Iris pigment epithelial cell (primary cell): Measurements from ENCODE around the gene AAK1.
"Not testable (repeated sequence)": the region's sequence is repeated elsewhere in the genome, so short reads cannot be mapped to it uniquely, and the experiment has no call there.

ENCODE experiments used
- DNase-seq: peaks from one replicate; pipeline ENCODE4 v3.0.0-alpha.2; 2011; ENCODE audit warnings: low read depth

The AAK1 gene

GRCh38 chr2:69600425-69600824, 43.1 kb downstream of the AAK1 start:
- DNase-seq, result no peak

- no peak for DNase-seq
Observed at GRCh38 chr2:69597843-69598610, 45.5 kb downstream of the AAK1 start.

GRCh38 chr2:69597105-69597504, 46.4 kb downstream of the AAK1 start:
- no peak for DNase-seq

- peak; percentile 88 for DNase-seq
Observed at GRCh38 chr2:69594341-69594740, 49.2 kb downstream of the AAK1 start.

GRCh38 chr2:69592511-69592910, 51.0 kb downstream of the AAK1 start:
- DNase-seq, result no peak

GRCh38 chr2:69589973-69590652, 53.4 kb downstream of the AAK1 start:
- DNase-seq, result peak; percentile 86

GRCh38 chr2:69588945-69589344, 54.6 kb downstream of the AAK1 start:
- DNase-seq, result no peak

GRCh38 chr2:69588403-69588802, 55.1 kb downstream of the AAK1 start:
- no peak for DNase-seq

- DNase-seq, result no peak
Observed at GRCh38 chr2:69585855-69586555, 57.5 kb downstream of the AAK1 start.

- DNase-seq, result no peak
Observed at GRCh38 chr2:69584127-69584889, 59.2 kb downstream of the AAK1 start.

- no peak for DNase-seq
Observed at GRCh38 chr2:69583321-69583833, 60.2 kb downstream of the AAK1 start.

GRCh38 chr2:69582582-69583176, 60.9 kb downstream of the AAK1 start:
- peak; percentile 47 for DNase-seq

- peak; percentile 52 for DNase-seq
Observed at GRCh38 chr2:69581774-69582581, 61.6 kb downstream of the AAK1 start.

- DNase-seq, result no peak
Observed at GRCh38 chr2:69580486-69580885, 63.1 kb downstream of the AAK1 start.

GRCh38 chr2:69579536-69579935, 64.0 kb downstream of the AAK1 start:
- no peak for DNase-seq

- no peak for DNase-seq
Observed at GRCh38 chr2:69578198-69578540, 65.4 kb downstream of the AAK1 start.

GRCh38 chr2:69577467-69578197, 65.9 kb downstream of the AAK1 start:
- peak; percentile 44 for DNase-seq

- DNase-seq, result no peak
Observed at GRCh38 chr2:69576880-69577279, 66.7 kb downstream of the AAK1 start.

- no peak for DNase-seq
Observed at GRCh38 chr2:69575926-69576325, 67.6 kb downstream of the AAK1 start.

- not testable (repeated sequence) for DNase-seq
Observed at GRCh38 chr2:69575371-69575770, 68.2 kb downstream of the AAK1 start.
